CD4-positive, alpha-beta T cell treated with Interleukin-6 for 4 hours (primary cell): ENCODE results near the gene LARP4B.
A peak's percentile ranks its signal among the peaks of the same experiment; 100 is the strongest.

Source experiments
- DNase-seq: peaks from one replicate; pipeline ENCODE4 v3.0.0-alpha.2; 2020; ENCODE audit warnings: mixed read lengths

Gene LARP4B

DNA sequence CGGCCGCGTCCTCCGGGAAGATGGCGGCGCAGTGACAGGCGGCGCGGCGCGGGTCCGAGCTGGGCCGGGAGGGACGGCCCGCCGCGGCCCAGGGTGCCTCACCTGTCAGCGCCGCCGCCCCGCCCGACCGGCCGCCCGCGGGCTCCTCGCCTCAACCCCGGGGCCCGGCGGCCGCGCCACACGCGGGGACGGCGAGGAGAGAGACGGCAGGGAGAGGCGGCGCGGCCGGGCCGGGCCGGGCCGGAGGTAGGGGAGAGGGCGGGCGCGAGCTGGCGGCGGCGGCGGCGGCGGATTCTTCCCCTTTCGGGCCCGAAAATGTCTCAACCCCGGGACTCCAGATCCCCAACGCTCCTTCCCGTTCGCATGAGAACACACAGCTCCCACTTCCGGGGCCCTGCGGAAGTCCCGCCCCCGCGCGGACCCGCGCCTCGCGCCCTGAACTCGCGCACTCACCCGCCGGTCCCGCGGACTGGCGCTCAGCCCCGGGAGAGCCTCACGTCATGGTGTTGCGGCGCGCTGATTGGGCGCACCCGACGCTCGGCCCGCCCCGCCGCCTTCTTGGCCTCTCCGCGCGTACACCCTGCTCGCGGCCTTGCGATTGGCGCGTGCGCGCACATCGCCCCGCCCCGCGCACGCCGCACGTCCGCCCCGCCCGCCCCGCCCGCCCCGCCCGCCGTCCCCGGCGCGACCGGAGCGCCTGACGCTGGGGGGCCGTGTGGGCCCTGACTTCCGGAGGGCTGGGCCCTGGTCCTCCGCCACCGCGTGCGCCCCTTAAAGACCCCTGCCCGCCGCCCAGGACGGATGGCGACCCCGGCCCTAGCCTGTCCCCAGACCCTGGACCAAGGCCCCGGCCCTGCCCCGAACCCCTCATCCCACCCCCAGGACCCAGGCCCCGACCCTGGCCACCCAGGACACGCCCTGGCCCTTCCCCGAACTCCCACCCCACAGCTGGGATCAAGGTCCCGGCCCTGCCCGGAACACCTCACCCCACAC is at the start of gene LARP4B:
Gene LARP4B (minus strand): TSS at position 380 of the 993 bp plus-strand sequence. CDS start 45,984 bp downstream, outside the sequence.
- DNase-seq = peak; percentile 96

DNA sequence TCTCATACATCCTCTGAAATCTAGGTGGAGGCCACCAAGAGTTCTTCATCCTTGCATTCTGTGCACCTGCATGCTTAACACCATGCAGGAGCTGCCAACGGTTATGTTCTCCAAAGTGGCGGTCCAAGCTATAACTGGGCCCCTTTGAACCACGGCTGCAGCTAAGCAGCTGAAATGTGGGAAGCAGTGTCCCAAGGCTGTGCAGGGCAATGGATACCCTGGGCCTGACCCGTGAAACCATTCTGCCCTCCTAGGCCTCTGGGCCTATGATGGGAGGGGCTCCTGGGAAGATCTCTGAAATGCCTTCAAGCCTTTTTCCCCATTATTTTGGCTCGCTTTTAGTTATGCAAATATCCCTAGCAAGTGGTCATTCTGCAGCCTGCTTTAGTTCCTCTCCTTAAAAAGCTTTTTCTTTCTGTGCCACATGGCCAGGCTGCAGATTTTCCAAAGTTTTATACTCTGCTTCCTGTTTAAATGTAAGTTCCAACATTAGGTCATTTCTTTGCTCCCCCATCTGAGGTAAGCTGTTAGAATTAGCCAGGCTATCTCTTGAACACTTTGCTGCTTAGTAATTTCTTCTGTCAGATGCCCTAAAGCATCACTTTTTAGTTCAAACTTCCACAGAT is 49.1 kb upstream of the LARP4B start:
- DNase-seq = no peak

DNA sequence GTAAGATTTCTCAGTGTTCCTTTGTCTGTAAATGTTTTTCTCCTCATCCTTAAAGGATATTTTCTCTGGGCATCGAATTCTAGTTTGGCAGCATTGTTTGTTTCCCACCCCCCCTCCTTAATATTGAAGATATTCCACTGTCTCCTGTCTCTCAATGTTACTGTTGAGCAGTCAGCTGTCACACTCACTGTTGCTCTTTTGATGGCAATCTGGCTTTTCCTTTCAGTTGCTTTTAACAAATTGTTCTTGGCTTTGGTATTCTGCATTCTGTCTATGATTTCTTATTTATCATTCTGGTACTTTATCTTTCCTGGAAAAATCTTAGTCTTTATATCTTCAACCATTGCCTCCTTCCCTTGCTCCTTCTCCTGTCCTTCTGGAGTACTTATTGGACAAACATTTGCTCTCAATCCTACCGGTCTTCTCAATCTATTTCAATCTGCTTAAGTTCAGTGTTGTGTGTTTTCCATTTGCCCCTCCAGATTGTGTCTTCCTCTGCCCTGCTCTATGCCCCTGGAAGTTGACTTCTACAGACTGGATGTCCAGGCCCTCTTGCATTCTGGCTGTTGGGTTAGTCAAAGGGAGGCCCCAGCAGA is 47.4 kb upstream of the LARP4B start:
- DNase-seq = no peak

GRCh38 chr10:976316-976715 is 44.8 kb upstream of the LARP4B start:
- DNase-seq = no peak

GRCh38 chr10:974785-975074 is 43.2 kb upstream of the LARP4B start:
- DNase-seq = no peak

- no peak for DNase-seq
Measured at GRCh38 chr10:974038-974784, 42.7 kb upstream of the LARP4B start.

DNA sequence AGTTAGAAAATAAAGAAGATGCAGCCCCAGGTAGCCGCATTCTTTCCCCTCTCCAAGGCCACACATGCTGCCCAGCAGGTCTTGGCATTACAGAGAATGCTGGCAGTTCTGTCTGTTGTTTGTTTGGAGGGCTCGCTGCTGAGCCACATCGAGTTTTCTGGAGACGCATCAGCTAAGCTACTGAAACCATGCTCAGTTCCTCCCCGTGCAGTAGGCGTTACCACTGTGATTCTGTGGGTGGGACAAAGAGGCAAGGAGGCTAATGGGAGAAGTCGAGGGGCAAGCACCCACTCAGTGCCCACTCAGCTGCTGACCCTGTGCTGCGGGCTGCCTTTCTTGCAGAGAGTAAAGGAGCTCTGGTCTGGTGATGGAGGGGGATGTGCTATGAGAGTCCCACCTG is 41.3 kb upstream of the LARP4B start:
- DNase-seq = no peak

GRCh38 chr10:971613-972012 is 40.1 kb upstream of the LARP4B start:
- no peak for DNase-seq

- DNase-seq = no peak
Measured at GRCh38 chr10:971150-971542, 39.6 kb upstream of the LARP4B start.

- no peak for DNase-seq
Measured at GRCh38 chr10:970311-971149, 39.0 kb upstream of the LARP4B start.

DNA sequence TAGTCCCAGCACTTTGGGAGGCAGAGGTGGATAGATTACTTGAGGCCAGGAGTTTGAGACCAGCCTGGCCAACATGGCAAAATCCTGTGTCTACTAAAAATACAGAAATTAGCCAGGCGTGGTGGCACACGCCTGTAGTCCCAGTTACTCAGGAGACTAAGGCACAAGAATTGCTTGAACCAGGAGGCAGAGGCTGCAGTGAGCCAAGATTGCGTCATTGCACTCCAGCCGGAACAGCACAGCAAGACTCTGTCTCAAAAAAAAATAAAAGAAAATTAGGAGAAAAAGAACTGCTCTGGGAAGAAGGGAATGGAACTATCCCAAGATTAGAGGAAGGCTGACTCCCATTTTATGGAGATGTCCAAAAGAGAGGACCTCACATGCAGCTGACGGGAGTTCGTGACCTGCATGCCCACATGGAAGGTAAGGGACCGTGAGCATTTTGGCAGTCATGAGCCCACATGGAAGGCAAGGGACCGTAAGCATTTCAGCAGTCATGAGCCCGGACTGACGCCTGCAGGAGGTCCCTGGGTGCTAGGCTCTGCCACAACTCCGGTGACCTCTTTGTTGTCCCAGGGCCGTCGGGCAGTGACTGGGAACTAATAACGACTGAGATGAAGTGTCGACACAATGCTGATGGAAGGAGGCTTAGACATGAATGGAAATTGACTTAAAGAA is 38.1 kb upstream of the LARP4B start:
- no peak for DNase-seq

- DNase-seq = no peak
Measured at GRCh38 chr10:968546-969199, 37.2 kb upstream of the LARP4B start.

DNA sequence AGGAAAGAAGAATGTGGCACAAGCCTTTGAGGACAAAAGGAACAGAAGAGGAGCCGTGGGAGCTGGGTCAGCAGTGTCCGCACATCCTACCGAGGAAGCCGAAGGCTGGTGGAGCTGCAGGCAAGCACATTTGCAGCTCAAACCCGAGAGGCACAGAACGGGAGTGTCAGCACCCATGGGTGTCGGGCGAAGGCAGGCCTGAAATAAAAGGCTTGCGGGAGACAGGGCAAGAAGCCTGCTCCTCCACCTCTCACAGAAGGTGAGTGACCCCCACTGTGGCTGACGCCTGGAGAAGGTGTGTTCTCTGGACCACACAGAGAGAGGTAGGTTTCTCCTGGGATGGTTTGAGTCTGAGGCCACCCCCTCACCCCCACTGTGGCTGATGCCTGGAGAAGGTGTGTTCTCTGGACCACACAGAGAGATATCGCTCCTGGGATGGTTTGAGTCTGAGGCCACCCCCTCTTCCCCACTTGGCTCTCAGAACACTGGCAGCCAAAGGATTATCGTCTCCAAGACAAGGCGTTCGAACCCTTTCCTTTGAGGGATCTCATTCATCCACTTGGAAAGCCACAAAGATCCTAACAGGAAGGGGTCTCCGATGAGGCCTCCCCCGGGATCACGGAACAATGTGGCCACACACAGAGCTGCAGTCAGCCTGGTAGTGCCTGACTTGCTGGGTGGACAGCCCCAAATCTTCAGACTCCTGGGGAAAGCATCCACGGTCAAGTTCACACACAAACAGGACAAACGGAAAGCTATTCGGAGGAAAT is 35.1 kb upstream of the LARP4B start:
- DNase-seq = no peak

DNA sequence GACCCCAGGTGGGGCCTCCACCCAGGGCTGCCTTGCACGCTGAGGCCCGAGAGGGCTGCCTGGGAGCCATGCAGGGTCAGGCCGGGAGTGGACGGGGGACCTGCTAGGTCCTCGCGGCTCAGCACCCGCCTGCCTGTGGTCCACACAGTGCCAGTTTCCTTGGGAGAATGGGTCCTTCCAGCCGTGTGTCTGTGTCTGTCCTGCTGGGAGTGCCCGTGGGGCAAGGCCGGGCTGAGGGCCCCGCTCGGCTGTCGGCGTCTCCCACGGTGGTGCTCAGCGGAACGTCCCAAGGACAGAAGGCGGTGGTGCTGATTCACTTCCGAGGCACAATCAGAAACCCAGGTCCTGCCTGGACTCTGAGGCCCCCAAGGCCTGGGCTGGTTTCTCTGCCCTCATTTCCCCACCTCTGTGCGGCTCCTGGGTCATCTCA is 33.5 kb upstream of the LARP4B start:
- DNase-seq = no peak

GRCh38 chr10:964321-964987 is 32.9 kb upstream of the LARP4B start:
- no peak for DNase-seq

DNA sequence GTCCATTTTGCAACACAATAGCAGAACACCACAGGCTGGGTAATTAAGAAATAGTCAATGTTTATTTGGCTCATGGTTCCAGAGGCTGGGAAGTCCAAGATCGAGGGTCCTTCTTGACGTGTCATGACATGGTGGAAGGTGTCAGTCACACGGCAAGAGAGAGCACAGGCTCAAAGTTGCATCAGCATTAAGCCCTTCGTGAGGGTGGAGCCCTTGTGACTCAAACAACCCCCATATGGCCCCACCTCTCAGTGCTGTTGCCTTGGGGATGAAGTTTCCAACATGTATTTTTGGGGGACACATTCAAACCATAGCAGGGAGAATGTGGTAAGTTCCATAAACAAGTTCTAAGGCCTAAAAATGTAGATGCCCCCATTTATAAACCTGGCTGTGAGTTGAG is 32.1 kb upstream of the LARP4B start:
- no peak for DNase-seq

GRCh38 chr10:963186-963585 is 31.7 kb upstream of the LARP4B start:
- DNase-seq = no peak

DNA sequence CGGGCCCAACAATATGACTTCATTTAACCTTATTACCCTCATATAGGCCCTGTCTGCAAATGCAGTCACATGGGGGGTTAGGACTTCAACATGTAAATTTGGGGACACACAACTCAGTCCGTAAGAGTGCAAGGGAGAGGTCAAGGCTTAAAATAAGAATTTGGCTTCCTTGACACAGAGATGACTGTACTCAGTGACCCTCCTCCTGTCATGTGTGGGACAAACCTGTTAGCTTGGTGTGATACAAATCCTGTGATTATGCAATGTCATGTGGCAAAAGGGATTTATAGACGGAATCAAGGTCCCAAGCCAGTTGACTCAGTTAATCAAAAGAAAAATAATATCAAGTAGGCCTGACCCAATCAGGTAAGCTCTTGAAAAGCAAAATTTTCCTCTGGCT is 30.8 kb upstream of the LARP4B start:
- no peak for DNase-seq

DNA sequence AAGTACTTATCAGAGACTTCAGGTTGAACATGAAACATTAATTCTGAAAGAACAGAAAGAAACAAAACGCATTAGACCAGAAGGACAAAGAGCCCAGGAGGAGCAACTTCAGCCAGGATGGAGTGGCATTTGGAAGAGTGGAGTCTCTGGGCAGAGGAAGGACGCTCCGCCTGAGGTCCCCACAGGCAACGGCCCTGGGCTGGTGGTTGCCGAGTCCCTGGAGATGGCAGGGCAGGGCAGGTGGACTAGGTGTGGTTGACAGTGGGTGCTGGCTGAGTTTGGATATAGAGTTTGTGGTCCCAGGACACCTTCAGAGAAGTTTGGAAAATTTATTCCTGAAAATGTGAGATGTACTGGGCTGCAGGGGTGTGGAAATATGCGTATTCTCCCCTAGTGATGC is 27.4 kb upstream of the LARP4B start:
- no peak for DNase-seq

- no peak for DNase-seq
Measured at GRCh38 chr10:958106-958505, 26.6 kb upstream of the LARP4B start.
